HCT116 (cell line): ENCODE results near the gene EPHB3. TPM values are rescaled to one million over a fixed set of nuclear protein-coding genes. Genes with fewer than 3 reads are reported as not detected.

Experiments used
- ATAC-seq: fragments of 200-7000 bp; cut with Tn5 transposase; 2 replicates; pipeline ENCODE4 v1.9.1; 2020; ENCODE audit warnings: mild to moderate bottlenecking, moderate library complexity
- BruUV-seq: library from RNA; stranded (reverse); fragments of 400-500 nt; replicated peaks from 2 replicates; lab custom pipeline; 2021; lab: Mats Ljungman, UMichigan
- CTCF ChIA-PET: fragments of 300-600 bp; sonication (Branson Sonifier 250); formaldehyde crosslinking; loops from one replicate; lab custom pipeline; 2021; ENCODE audit warnings: antibody characterized with exemption; lab: Charles Lee
- POLR2A ChIA-PET: fragments of 300-600, 350-600 bp; sonication (Branson Sonifier 250); formaldehyde crosslinking; loops from one replicate; lab custom pipeline; 2021; ENCODE audit warnings: antibody characterized with exemption; lab: Charles Lee
- RAD21 ChIA-PET, 2 experiments: fragments of 300-600 bp; sonication (Branson Sonifier 250); formaldehyde crosslinking; loops; one replicate each; lab custom pipeline; 2023; ENCODE audit warnings: low total read pairs in 2 of 2; ENCODE audit not compliant: uncharacterized antibody in 2 of 2, unreplicated experiment in 2 of 2, low non-redundant PET in 1 of 2; lab: Charles Lee
- DNase-seq: peaks from one replicate; pipeline ENCODE4 v3.0.0-alpha.2; 2010; ENCODE audit warnings: low read depth, low spot score
- H2AFZ ChIP-seq: fragments of 200-600 bp; shearing (Covaris generic), sonication (generic); 2 replicates; pipeline ENCODE4 v1.6.1; 2017; ENCODE audit warnings: low read depth, mixed run types, mixed read lengths, antibody characterized with exemption, low read length; ENCODE audit not compliant: poor library complexity, severe bottlenecking
- H3K27ac ChIP-seq: 2 replicates; pipeline ENCODE4 v1.5.1; 2012; ENCODE audit warnings: low read depth, low read length
- H3K27me3 ChIP-seq: fragments of 200-600 bp; sonication (generic); 2 replicates; pipeline ENCODE4 v1.6.1; 2016; ENCODE audit warnings: mixed run types, low read length, mixed read lengths; ENCODE audit not compliant: insufficient read depth
- H3K36me3 ChIP-seq, 2 experiments: fragments of 200-500 bp in 1 of 2; fragments of 200-600 bp in 1 of 2; sonication (Bioruptor generic) in 1 of 2; sonication (generic) in 1 of 2; 2 replicates each; pipeline versions ENCODE4 v1.5.1 to v1.6.1; 2014 to 2016; ENCODE audit warnings: low read length in 2 of 2, inconsistent platforms in 1 of 2, mixed read lengths in 1 of 2, mixed run types in 1 of 2; ENCODE audit not compliant: insufficient read depth in 2 of 2, control insufficient read depth in 1 of 2
- H3K4me1 ChIP-seq, 2 experiments: fragments of 200-600 bp in 1 of 2; sonication (generic) in 1 of 2; 2 replicates each; pipeline versions ENCODE4 v1.5.1 to v1.6.1; 2012 to 2017; ENCODE audit warnings: low read length in 2 of 2, inconsistent platforms in 1 of 2, mild to moderate bottlenecking in 1 of 2, mixed read lengths in 1 of 2, mixed run types in 1 of 2, moderate library complexity in 1 of 2; ENCODE audit not compliant: insufficient read depth in 2 of 2, control insufficient read depth in 1 of 2
- H3K4me2 ChIP-seq: fragments of 200-600 bp; sonication (generic); 2 replicates; pipeline ENCODE4 v1.6.1; 2017; ENCODE audit warnings: mixed run types, low read length, mixed read lengths
- H3K4me3 ChIP-seq, 2 experiments: fragments of 200-600 bp in 1 of 2; sonication (generic) in 1 of 2; replicated peaks in 1 of 2; 2 replicates each; pipeline ENCODE4 v1.5.1; 2011 to 2016; ENCODE audit warnings: low read length in 2 of 2, control low read depth in 1 of 2, low read depth in 1 of 2, mild to moderate bottlenecking in 1 of 2, mixed read lengths in 1 of 2, mixed run types in 1 of 2
- H3K79me2 ChIP-seq: fragments of 200-600 bp; sonication (generic); 2 replicates; pipeline ENCODE4 v1.6.1; 2017; ENCODE audit warnings: mild to moderate bottlenecking, mixed run types, low read length, moderate library complexity, mixed read lengths; ENCODE audit not compliant: insufficient read depth
- H3K9ac ChIP-seq: fragments of 200-600 bp; sonication (generic); 2 replicates; pipeline ENCODE4 v1.6.1; 2016; ENCODE audit warnings: low read length, mixed read lengths
- H3K9me2 ChIP-seq: fragments of 200-600 bp; sonication (generic), shearing (Covaris generic); 2 replicates; pipeline ENCODE4 v1.6.1; 2017; ENCODE audit warnings: mixed run types, mild to moderate bottlenecking, moderate library complexity; ENCODE audit not compliant: insufficient read depth
- H3K9me3 ChIP-seq, 2 experiments: fragments of 200-500 bp in 1 of 2; fragments of 200-600 bp in 1 of 2; sonication (Bioruptor generic) in 1 of 2; sonication (generic) in 1 of 2; 2 replicates each; pipeline ENCODE4 v1.6.1; 2014 to 2017; ENCODE audit warnings: low read length in 2 of 2, mixed read lengths in 2 of 2, inconsistent platforms in 1 of 2, low read depth in 1 of 2, mild to moderate bottlenecking in 1 of 2, mixed run types in 1 of 2, moderate library complexity in 1 of 2; ENCODE audit not compliant: control insufficient read depth in 1 of 2, insufficient read depth in 1 of 2
- H4K20me1 ChIP-seq: fragments of 200-600 bp; sonication (generic), shearing (Covaris generic); 2 replicates; pipeline ENCODE4 v1.6.1; 2017; ENCODE audit warnings: mixed run types, mild to moderate bottlenecking, moderate library complexity; ENCODE audit not compliant: insufficient read depth
- EGR1 ChIP-seq: IDR thresholded peaks from 2 replicates; pipeline ENCODE4 v1.6.1; 2012; ENCODE audit warnings: low read depth
- ELF1 ChIP-seq: IDR thresholded peaks from 2 replicates; pipeline ENCODE4 v1.6.1; 2012; ENCODE audit warnings: low read depth, borderline replicate concordance
- FOSL1 ChIP-seq: IDR thresholded peaks from 2 replicates; pipeline ENCODE4 v1.6.1; 2012; ENCODE audit warnings: low read depth
- POLR2A ChIP-seq: IDR thresholded peaks from 2 replicates; pipeline ENCODE4 v1.7.0; 2011; ENCODE audit warnings: borderline replicate concordance; ENCODE audit not compliant: insufficient read depth, insufficient read length; ENCODE audit errors: extremely low read depth
- RAD21 ChIP-seq: IDR thresholded peaks from 2 replicates; pipeline ENCODE4 v1.6.1; 2012; ENCODE audit warnings: low read depth, mild to moderate bottlenecking
- SRF ChIP-seq: IDR thresholded peaks from 2 replicates; pipeline ENCODE4 v1.6.1; 2012; ENCODE audit warnings: low read depth
- TCF7L2 ChIP-seq: IDR thresholded peaks from 2 replicates; pipeline ENCODE4 v1.7.0; 2011; ENCODE audit warnings: borderline replicate concordance, inconsistent platforms; ENCODE audit not compliant: insufficient read depth, insufficient read length; ENCODE audit errors: extremely low read depth
- intact Hi-C: fragments of 100-400 bp; cut with micrococcal nuclease; formaldehyde crosslinking; loops from 2 replicates; pipeline ENCODE4 v1.10.0; 2022
- total RNA-seq: library from RNA; stranded (reverse); gene quantifications from one replicate; pipeline ENCODE4 v1.2.1, GENCODE V29; 2021; ENCODE audit not compliant: unreplicated experiment
- TF ChIP-seq, protein P1 (sequence below): IDR thresholded peaks from 2 replicates; pipeline ENCODE4 v1.6.1; 2012
- TF ChIP-seq, protein P2 (sequence below): IDR thresholded peaks from 2 replicates; pipeline ENCODE4 v1.6.1; 2011; ENCODE audit warnings: mild to moderate bottlenecking, low read length, moderate library complexity; ENCODE audit not compliant: insufficient replicate concordance; ENCODE audit errors: extremely low read depth

The EPHB3 gene
- total RNA-seq, 1 experiment from 2014 or later = 6.5 TPM

DNA sequence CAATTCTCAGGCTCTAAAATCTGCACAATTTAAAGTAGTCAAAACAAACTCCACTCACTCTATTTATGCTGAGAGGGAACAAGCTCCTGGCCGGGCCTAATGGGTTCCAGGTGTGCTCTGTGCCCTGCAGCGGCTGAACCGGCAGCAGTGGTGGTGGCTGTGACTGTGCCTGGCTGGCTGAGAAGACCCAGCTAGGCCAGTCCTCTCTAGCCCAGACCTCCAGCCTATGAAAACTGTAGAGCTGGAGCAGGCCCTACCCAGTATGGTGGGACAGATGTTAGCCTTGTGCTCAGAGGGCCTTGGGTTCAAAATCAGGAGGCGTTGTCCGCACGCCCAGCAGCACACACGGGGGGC, 37.0 kb downstream of the EPHB3 start:
- TF ChIP-seq SRF (no peak), FOSL1 (no peak), EGR1 (no peak), RAD21 (no peak), TCF7L2 (no peak), ELF1 (no peak), POLR2A (no peak)
- TF ChIP-seq, protein P1, sequence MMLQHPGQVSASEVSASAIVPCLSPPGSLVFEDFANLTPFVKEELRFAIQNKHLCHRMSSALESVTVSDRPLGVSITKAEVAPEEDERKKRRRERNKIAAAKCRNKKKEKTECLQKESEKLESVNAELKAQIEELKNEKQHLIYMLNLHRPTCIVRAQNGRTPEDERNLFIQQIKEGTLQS = no peak
- TF ChIP-seq, protein P2, sequence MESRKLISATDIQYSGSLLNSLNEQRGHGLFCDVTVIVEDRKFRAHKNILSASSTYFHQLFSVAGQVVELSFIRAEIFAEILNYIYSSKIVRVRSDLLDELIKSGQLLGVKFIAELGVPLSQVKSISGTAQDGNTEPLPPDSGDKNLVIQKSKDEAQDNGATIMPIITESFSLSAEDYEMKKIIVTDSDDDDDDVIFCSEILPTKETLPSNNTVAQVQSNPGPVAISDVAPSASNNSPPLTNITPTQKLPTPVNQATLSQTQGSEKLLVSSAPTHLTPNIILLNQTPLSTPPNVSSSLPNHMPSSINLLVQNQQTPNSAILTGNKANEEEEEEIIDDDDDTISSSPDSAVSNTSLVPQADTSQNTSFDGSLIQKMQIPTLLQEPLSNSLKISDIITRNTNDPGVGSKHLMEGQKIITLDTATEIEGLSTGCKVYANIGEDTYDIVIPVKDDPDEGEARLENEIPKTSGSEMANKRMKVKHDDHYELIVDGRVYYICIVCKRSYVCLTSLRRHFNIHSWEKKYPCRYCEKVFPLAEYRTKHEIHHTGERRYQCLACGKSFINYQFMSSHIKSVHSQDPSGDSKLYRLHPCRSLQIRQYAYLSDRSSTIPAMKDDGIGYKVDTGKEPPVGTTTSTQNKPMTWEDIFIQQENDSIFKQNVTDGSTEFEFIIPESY = no peak
- no peaks in the 10 kb centered on the region for H3K36me3 ChIP-seq
- H3K9me3 ChIP-seq = no peaks in the 10 kb centered on the region
- H4K20me1 ChIP-seq = no peaks in the 10 kb centered on the region
- no peak overlapping the region for H3K27ac ChIP-seq
- no peak overlapping the region for H3K9ac ChIP-seq
- H3K4me3 ChIP-seq = no peak overlapping the region
- DNase-seq (no peak), ATAC-seq (no peak)
- intact Hi-C loops = no loop called here
- H3K4me1 ChIP-seq = no peaks in the 10 kb centered on the region
- BruUV-seq = no TSS peak
- H3K4me2 ChIP-seq = no peak overlapping the region
- H3K9me2 ChIP-seq = no peaks in the 10 kb centered on the region
- POLR2A ChIA-PET = no interaction called here
- H3K79me2 ChIP-seq = no peaks in the 10 kb centered on the region
- CTCF ChIA-PET = no interaction called here
- no peak overlapping the region for H2AFZ ChIP-seq
- H3K27me3 ChIP-seq = no peaks in the 10 kb centered on the region
- RAD21 ChIA-PET = no interaction called here

DNA sequence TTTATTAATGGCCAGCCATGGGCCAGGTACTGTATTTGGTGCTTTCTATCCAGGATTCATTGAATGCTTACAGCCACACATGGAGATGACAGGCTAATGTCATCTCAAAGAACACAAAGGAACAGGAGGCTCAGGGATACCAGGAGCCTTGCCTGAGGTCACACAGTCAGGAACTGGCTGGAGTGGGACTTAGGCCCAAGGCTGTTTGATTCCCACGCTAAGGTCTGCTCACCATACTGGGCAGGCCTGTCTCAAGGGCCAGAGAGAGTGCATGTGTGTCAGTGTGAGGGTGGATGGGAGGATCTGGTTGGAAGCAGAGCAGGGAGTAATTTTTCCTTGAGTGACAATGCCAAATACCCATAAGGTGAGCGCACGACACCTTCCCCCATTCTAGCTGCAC, 37.6 kb downstream of the EPHB3 start:
- TF ChIP-seq RAD21 = no peak
- ChIA-PET RAD21 (no interaction called here), POLR2A (no interaction called here), CTCF (no interaction called here)
- Histone ChIP-seq H3K9me3 (no peaks in the 10 kb centered on the region), H3K79me2 (no peaks in the 10 kb centered on the region), H3K4me3 (no peak overlapping the region), H3K36me3 (no peaks in the 10 kb centered on the region), H3K4me2 (no peak overlapping the region), H3K9ac (no peak overlapping the region), H4K20me1 (no peaks in the 10 kb centered on the region), H3K27me3 (no peaks in the 10 kb centered on the region), H2AFZ (no peak overlapping the region), H3K4me1 (no peaks in the 10 kb centered on the region), H3K9me2 (no peaks in the 10 kb centered on the region), H3K27ac (no peak overlapping the region)
- intact Hi-C loops = no loop called here
- BruUV-seq = no TSS peak
- DNase-seq (no peak), ATAC-seq (no peak)
